Neural crest cell (in vitro differentiated cells): ENCODE measurements around the gene LAG3. TPM values are rescaled to one million over a fixed set of nuclear protein-coding genes. Genes with fewer than 3 reads are reported as not detected.

Experiments
- DNase-seq: peaks from one replicate; pipeline ENCODE4 v3.0.0; 2021; ENCODE audit warnings: low read depth, mixed read lengths, low spot score
- H3K27ac Mint-ChIP-seq: one replicate; pipeline ENCODE4 v1.8.0; 2021; ENCODE audit warnings: mild to moderate bottlenecking, mixed read lengths; ENCODE audit not compliant: unreplicated experiment
- H3K27me3 Mint-ChIP-seq: 2 replicates; pipeline ENCODE4 v1.8.0; 2021; ENCODE audit warnings: low read depth, mild to moderate bottlenecking, mixed read lengths
- H3K36me3 Mint-ChIP-seq: 2 replicates; pipeline ENCODE4 v1.8.0; 2021; ENCODE audit warnings: low read depth, mild to moderate bottlenecking, mixed read lengths
- H3K4me1 Mint-ChIP-seq: 2 replicates; pipeline ENCODE4 v1.8.0; 2021; ENCODE audit warnings: mixed read lengths
- H3K4me3 Mint-ChIP-seq: one replicate; pipeline ENCODE4 v1.8.0; 2021; ENCODE audit warnings: mild to moderate bottlenecking, mixed read lengths
- H3K9me3 Mint-ChIP-seq: 2 replicates; pipeline ENCODE4 v1.8.0; 2021; ENCODE audit warnings: mixed read lengths
- total RNA-seq: library from RNA; stranded (reverse); gene quantifications from 2 replicates; pipeline ENCODE4 v1.2.1, GENCODE V29; 2021
- TF ChIP-seq, protein P1 (sequence below): fragments of 200-600 bp; sonication (generic); conservative IDR thresholded peaks from 2 replicates; pipeline ENCODE4 v1.5.0; 2021; ENCODE audit warnings: antibody characterized with exemption, mild to moderate bottlenecking

Gene LAG3
- total RNA-seq, 1 donor from 2014 or later: 4.9 TPM

DNA sequence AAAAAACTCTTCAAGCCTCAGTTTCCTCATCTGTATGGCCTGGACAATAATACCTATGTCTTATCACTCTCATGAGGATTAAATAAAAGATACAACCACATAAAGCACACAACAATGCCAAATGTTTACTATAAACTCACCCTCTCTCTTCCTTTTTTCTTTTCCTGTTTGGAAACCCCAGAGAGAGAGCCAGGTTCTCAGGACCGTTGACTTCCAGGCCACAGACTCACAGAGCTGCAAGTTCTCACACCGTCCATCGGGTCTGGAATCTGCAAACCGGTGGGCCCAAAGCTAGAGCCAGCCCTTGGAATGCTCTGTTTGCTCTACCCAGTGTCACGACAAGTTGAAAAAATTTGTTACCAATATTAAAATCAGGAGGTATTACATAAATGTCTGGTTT is 12.4 kb downstream of the LAG3 start:
- H3K4me3 Mint-ChIP-seq: no peak overlapping the region
- H3K27me3 Mint-ChIP-seq: no peaks in the 10 kb centered on the region
- H3K27ac Mint-ChIP-seq: no peak overlapping the region

DNA sequence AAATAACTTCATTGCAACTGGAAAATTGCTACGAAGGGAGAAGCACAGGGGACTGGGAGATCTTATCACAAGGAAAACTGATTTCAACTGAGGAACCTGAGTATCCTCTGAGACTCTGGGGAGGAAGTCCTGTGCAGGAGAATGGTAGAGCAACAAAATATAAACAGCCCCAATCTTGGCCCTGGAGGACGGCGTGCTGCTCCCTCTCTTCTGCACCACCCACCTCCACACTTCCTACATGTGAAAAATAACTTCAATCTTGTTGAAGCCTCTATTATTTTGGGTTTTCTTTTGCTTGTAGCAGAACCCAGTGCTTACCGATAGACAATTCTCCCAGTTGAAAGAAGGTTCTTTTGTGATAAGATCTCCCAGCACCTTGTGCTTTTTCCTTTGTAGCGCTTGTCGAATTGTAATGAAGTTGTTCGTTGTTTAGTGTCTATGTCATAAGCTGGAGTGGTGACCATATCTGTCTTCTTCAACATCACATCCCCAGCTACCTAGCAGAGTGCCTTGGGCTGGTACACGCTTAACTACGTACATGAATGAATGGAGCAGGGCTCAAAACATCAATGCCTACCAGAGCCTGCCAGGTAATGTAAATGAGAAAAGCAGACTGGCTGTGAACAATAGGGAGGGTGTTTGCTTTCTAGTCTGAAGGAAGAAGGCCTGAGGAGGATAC is 14.2 kb downstream of the LAG3 start:
- Mint-ChIP-seq H3K4me3 (no peak overlapping the region), H3K27ac (no peak overlapping the region), H3K36me3 (no peaks in the 10 kb centered on the region), H3K4me1 (peaks cover 20% of the 10 kb centered on the region), H3K9me3 (no peaks in the 10 kb centered on the region), H3K27me3 (no peaks in the 10 kb centered on the region)
- DNase-seq: no peak
- TF ChIP-seq, protein P1, sequence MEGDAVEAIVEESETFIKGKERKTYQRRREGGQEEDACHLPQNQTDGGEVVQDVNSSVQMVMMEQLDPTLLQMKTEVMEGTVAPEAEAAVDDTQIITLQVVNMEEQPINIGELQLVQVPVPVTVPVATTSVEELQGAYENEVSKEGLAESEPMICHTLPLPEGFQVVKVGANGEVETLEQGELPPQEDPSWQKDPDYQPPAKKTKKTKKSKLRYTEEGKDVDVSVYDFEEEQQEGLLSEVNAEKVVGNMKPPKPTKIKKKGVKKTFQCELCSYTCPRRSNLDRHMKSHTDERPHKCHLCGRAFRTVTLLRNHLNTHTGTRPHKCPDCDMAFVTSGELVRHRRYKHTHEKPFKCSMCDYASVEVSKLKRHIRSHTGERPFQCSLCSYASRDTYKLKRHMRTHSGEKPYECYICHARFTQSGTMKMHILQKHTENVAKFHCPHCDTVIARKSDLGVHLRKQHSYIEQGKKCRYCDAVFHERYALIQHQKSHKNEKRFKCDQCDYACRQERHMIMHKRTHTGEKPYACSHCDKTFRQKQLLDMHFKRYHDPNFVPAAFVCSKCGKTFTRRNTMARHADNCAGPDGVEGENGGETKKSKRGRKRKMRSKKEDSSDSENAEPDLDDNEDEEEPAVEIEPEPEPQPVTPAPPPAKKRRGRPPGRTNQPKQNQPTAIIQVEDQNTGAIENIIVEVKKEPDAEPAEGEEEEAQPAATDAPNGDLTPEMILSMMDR: no peak

More for the DNA sequence above, 12.4 kb downstream of the LAG3 start:
- Mint-ChIP-seq H3K9me3 (no peaks in the 10 kb centered on the region), H3K36me3 (no peaks in the 10 kb centered on the region), H3K4me1 (peaks cover 19% of the 10 kb centered on the region)
- TF ChIP-seq, protein P1: no peak
- no peak for DNase-seq

DNA sequence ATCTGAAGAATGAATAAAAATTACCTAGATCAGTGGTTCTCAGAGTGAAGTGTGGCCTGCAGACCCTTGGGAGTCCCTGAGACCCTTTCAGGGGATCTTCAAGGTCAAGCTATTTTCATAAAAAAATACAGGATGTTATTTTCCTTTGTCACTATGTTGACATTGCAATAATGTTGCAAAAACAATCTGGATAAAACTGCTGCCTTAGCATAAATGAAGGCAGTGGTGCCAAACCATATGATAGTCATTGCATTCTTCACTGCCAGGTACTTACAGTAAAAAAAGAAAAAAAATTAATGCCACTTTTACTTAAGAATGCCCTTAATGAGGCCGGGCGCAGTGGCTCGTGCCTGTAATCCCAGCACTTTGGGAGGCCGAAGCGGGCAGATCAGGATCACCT is 15.0 kb downstream of the LAG3 start:
- peaks cover 27% of the 10 kb centered on the region for H3K4me1 Mint-ChIP-seq
- no peak for DNase-seq
- no peak overlapping the region for H3K4me3 Mint-ChIP-seq
- TF ChIP-seq, protein P1: no peak
- no peaks in the 10 kb centered on the region for H3K27me3 Mint-ChIP-seq
- no peaks in the 10 kb centered on the region for H3K36me3 Mint-ChIP-seq
- H3K9me3 Mint-ChIP-seq: no peaks in the 10 kb centered on the region
- no peak overlapping the region for H3K27ac Mint-ChIP-seq

DNA sequence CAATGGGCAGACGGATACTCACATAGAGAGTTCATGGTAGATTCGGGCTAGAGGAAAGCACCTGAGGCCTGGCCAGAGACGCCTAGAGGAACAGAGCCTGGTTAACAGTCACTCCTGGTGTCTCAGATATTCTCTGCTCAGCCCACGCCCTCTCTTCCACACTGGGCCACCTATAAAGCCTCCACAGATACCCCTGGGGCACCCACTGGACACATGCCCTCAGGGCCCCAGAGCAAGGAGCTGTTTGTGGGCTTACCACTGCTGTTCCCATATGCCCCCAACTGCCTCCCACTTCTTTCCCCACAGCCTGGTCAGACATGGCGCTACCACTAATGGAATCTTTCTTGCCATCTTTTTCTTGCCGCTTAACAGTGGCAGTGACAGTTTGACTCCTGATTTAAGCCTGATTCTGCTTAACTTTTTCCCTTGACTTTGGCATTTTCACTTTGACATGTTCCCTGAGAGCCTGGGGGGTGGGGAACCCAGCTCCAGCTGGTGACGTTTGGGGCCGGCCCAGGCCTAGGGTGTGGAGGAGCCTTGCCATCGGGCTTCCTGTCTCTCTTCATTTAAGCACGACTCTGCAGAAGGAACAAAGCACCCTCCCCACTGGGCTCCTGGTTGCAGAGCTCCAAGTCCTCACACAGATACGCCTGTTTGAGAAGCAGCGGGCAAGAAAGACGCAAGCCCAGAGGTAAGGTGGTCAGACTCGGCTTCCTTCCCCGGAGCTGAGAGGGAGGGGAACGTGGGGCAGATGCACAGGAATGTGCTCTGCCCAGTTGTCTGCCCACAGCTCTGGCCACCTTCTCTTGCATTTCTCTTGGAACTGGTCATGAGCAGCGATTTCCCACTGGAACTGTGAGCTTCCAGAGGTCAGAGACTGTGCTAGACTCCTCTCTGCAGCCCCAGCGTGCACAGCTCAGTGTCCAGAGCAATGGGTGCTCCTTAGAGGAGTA is 16.9 kb downstream of the LAG3 start, which contains the start of gene CD4:
TSS of gene CD4 (plus strand) at position 557 of the 953 bp plus-strand sequence. CDS start 10,611 bp downstream, outside the sequence.
- H3K27me3 Mint-ChIP-seq: no peaks in the 10 kb centered on the region
- peak within 1 kb of the TSS; percentile 46 for H3K27ac Mint-ChIP-seq
- H3K36me3 Mint-ChIP-seq: no peaks in the 10 kb centered on the region
- TF ChIP-seq, protein P1: no peak
- H3K4me1 Mint-ChIP-seq: peaks cover 41% of the 10 kb centered on the region
- H3K4me3 Mint-ChIP-seq: no peak within 1 kb of the TSS
- DNase-seq: no peak
- no peaks in the 10 kb centered on the region for H3K9me3 Mint-ChIP-seq

DNA sequence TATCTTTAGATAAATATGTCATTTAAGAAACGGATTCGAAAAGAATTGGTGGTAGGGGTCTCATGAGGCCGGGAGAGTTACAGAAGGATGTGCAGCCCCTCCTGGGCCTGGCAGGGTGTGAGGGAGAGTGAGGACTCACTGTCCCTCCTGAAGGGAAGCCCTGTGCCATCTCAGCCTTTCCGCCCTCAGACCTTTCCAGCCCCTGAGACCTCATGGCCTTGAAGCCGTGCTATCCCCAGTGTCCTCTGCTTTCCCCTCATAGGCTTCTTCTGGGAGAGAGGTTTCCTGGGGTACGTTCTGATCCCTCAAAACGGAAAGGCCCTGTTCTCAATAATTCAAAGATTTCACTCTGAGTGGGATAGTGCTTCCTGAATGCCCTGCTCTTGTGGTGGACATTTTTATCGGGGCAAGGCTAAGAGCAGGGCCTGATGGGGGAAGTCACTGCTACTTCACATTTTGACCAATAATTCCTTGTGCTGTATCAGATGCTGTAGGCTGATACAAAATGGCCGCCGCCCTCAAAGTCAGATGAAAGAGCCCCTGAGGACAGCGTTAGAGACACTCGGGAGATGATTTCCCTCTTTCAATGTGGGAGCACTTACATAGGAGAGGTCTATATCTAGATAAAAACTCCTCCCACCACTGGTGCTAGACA is 18.3 kb downstream of the LAG3 start:
- TF ChIP-seq, protein P1: no peak
- Mint-ChIP-seq H3K27ac (peak overlapping the region; percentile 69), H3K4me1 (peaks cover 41% of the 10 kb centered on the region), H3K27me3 (no peaks in the 10 kb centered on the region), H3K36me3 (no peaks in the 10 kb centered on the region), H3K9me3 (no peaks in the 10 kb centered on the region), H3K4me3 (no peak overlapping the region)
- no peak for DNase-seq
